Gastroesophageal sphincter (tissue), 4 donors: ENCODE measurements around the gene EPHB3. TPM values are rescaled to one million over a fixed set of nuclear protein-coding genes. Genes with fewer than 3 reads are reported as not detected.

ENCODE experiments used
- ATAC-seq: fragments of 150-250 bp; one replicate; pipeline ENCODE4 v1.9.1; 2016; ENCODE audit warnings: mild to moderate bottlenecking, moderate library complexity
- H3K27ac ChIP-seq, 4 donors: fragments of 200-600 bp; sonication (generic) in 3 of 4; 1 replicate in 3 of 4; 2 replicates in 1 of 4; pipeline ENCODE4 v1.5.1; 2016 to 2019
- H3K27me3 ChIP-seq: fragments of 200-600 bp; sonication (generic); one replicate; pipeline ENCODE4 v1.5.1; 2019
- H3K36me3 ChIP-seq, 2 donors: fragments of 200-600 bp; sonication (generic); one replicate each; pipeline ENCODE4 v1.5.1; 2019; ENCODE audit warnings: control low read depth in 1 of 2
- H3K4me1 ChIP-seq, 3 donors: fragments of 200-600 bp; sonication (generic); 1 replicate in 2 of 3; 2 replicates in 1 of 3; pipeline ENCODE4 v1.5.1; 2016 to 2019; ENCODE audit warnings: control low read depth in 2 of 3
- H3K4me3 ChIP-seq, 2 donors: fragments of 200-600 bp; sonication (generic); one replicate each; pipeline ENCODE4 v1.5.1; 2019; ENCODE audit warnings: mild to moderate bottlenecking in 1 of 2, moderate library complexity in 1 of 2
- H3K9me3 ChIP-seq, 3 donors: fragments of 200-600 bp; sonication (generic); one replicate each; pipeline ENCODE4 v1.5.1; 2017 to 2019; ENCODE audit warnings: control low read depth in 2 of 3
- CTCF ChIP-seq, 4 experiments: fragments of 200-600 bp in 2 of 4; fragments of 450-650 bp in 2 of 4; sonication (generic) in 1 of 4; IDR thresholded peaks; one replicate each; pipeline ENCODE4 v1.5.1; 2017 to 2019; ENCODE audit warnings: antibody characterized with exemption in 4 of 4, mild to moderate bottlenecking in 2 of 4, moderate library complexity in 2 of 4
- EP300 ChIP-seq: sonication (generic); formaldehyde crosslinking; IDR thresholded peaks from one replicate; pipeline ENCODE4 v1.6.1; 2017; ENCODE audit warnings: antibody characterized with exemption, mild to moderate bottlenecking
- POLR2A ChIP-seq, 2 donors: fragments of 450-650 bp; IDR thresholded peaks; one replicate each; pipeline ENCODE4 v1.6.1; 2017; ENCODE audit warnings: antibody characterized with exemption in 2 of 2, mild to moderate bottlenecking in 2 of 2, moderate library complexity in 1 of 2
- POLR2AphosphoS5 ChIP-seq: sonication (generic); formaldehyde crosslinking; IDR thresholded peaks from one replicate; pipeline ENCODE4 v1.6.1; 2017; ENCODE audit warnings: antibody characterized with exemption
- WGBS, 2 donors: methylation state at CpG; one replicate each; pipeline ENCODE4 v1.1.5; 2018; ENCODE audit warnings: low coverage in 1 of 2; 5-methylcytosine and 5-hydroxymethylcytosine counted together
- total RNA-seq, 4 donors: library from RNA; depleted of rRNA; stranded (reverse); fragments of >200 nt; gene quantifications; one replicate each; pipeline ENCODE4 v1.1.0, GENCODE V29; 2016

The EPHB3 gene
- total RNA-seq, 4 donors from 2014 or later = 3.1 to 10.6 (median 4.6) TPM

DNA sequence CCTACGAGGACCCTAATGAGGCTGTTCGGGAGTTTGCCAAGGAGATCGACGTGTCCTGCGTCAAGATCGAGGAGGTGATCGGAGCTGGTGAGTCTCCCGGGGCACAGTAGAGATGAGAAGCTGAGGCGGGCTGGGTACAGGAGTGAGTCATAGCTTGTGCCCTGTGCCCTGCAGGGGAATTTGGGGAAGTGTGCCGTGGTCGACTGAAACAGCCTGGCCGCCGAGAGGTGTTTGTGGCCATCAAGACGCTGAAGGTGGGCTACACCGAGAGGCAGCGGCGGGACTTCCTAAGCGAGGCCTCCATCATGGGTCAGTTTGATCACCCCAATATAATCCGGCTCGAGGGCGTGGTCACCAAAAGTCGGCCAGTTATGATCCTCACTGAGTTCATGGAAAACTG is 17.9 kb downstream of the EPHB3 start:
- H3K36me3 ChIP-seq = peaks cover 0 to 67% of the 10 kb centered on the region in 2 donors
- no peak for ATAC-seq
- TF ChIP-seq EP300 (no peak), POLR2A (IDR thresholded peaks at IDR 0.05) (no peak), CTCF (IDR thresholded peaks at IDR 0.05) (no peak), POLR2AphosphoS5 (no peak)
- H3K27ac ChIP-seq = no peak overlapping the region
- no peak overlapping the region for H3K4me3 ChIP-seq
- H3K27me3 ChIP-seq = no peaks in the 10 kb centered on the region
- H3K4me1 ChIP-seq = peaks cover 0 to 44% (median 6%) of the 10 kb centered on the region in 3 donors
- H3K9me3 ChIP-seq = no peaks in the 10 kb centered on the region
- WGBS, 2 donors = 84 to 93% methylated on average over 4 to 8 of the region's 22 CpGs

DNA sequence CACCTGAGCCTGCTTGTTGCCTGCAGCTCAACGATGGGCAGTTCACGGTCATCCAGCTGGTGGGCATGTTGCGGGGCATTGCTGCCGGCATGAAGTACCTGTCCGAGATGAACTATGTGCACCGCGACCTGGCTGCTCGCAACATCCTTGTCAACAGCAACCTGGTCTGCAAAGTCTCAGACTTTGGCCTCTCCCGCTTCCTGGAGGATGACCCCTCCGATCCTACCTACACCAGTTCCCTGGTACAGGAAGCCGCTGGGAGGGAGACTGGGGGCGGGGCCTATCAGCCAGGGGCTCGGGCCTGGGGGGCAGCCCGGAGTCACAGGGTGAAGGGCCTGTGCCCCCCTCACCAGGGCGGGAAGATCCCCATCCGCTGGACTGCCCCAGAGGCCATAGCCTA is 18.8 kb downstream of the EPHB3 start:
- TF ChIP-seq EP300 (no peak), POLR2AphosphoS5 (no peak), CTCF (IDR thresholded peaks at IDR 0.05) (no peak), POLR2A (IDR thresholded peaks at IDR 0.05) (no peak)
- H3K36me3 ChIP-seq = peaks cover 0 to 63% of the 10 kb centered on the region in 2 donors
- H3K4me1 ChIP-seq = peaks cover 0 to 41% (median 6%) of the 10 kb centered on the region in 3 donors
- no peaks in the 10 kb centered on the region for H3K9me3 ChIP-seq
- H3K27me3 ChIP-seq = no peaks in the 10 kb centered on the region
- ATAC-seq = no peak
- no peak overlapping the region for H3K4me3 ChIP-seq
- WGBS, 2 donors = no CpG with 5 or more reads among the region's 16 CpGs
- H3K27ac ChIP-seq = no peak overlapping the region

GRCh38 chr3:184581331-184581855 is 19.8 kb downstream of the EPHB3 start:
- ATAC-seq = no peak
- TF ChIP-seq POLR2AphosphoS5 (no peak), POLR2A (IDR thresholded peaks at IDR 0.05) (no peak), EP300 (no peak), CTCF (IDR thresholded peaks at IDR 0.05) (no peak)
- no peak overlapping the region for H3K4me3 ChIP-seq
- H3K9me3 ChIP-seq = no peaks in the 10 kb centered on the region
- no peaks in the 10 kb centered on the region for H3K27me3 ChIP-seq
- H3K36me3 ChIP-seq = peaks cover 0 to 53% of the 10 kb centered on the region in 2 donors
- 60 to 75% methylated on average over 2 to 4 of the region's 15 CpGs for WGBS, 2 donors
- H3K4me1 ChIP-seq = peaks cover 0 to 40% (median 6%) of the 10 kb centered on the region in 3 donors
- H3K27ac ChIP-seq = peak overlapping the region in 2 of 4 donors; percentile 83 to 86

- Histone ChIP-seq H3K27me3 (no peaks in the 10 kb centered on the region), H3K4me1 (peaks cover 0 to 40% (median 6%) of the 10 kb centered on the region in 3 donors), H3K36me3 (peaks cover 0 to 38% of the 10 kb centered on the region in 2 donors), H3K27ac (peak overlapping the region; percentile 47 to 86 (median 78)), H3K9me3 (no peaks in the 10 kb centered on the region), H3K4me3 (peak overlapping the region; percentile 63 to 76)
- WGBS, 2 donors = 13 to 17% methylated on average over 9 of the region's 42 CpGs
- peak; percentile 78 for ATAC-seq
- TF ChIP-seq POLR2AphosphoS5 (peak; percentile 27), EP300 (no peak)
Observed at GRCh38 chr3:184582646-184583577, 21.3 kb downstream of the EPHB3 start.

DNA sequence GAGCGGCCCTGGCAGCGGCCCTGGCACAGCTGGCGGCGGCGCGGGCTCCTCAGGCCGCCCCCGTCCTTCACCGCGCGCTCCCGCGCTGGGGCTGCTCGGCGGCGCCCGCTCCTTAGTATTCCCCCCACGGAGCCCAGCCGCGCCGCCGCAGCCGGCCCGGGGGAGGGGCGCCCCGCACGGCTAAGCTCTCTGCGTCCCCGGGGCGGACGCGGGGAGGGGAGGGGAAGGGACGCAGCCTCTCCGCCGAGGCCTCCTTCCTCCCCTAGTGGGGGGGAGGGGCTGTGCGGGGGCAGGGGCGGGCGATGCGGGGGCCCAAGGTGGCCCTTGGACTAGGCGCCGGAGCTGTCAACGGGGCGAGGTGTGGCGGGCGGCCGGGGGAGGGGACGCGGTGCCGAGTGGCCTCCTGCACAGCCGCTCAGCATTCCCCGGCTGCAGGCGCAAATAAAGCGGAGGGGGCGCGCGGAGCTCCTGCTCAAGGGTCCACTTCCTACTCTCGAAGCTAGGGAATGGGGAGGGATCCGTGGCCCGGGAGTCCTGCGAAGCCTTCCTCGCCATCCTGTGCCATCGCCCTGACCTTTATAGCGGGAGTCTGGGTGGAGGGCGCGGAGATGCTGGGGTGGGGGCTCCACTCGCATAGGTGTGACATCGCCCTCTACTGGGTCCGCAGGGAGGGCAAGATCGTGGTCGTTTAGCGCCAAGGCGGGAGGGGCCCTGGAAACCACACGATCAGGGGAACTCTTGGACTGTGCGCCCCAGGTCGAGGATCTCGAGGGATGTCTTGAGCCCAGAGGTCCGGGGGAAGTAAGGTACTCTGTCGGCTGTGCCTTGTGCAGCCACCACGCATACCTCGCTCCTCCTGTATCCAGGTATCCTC is 22.2 kb downstream of the EPHB3 start:
- WGBS, 2 donors = no CpG with 5 or more reads among the region's 80 CpGs

More for the DNA sequence above, 22.2 kb downstream of the EPHB3 start:
- peaks cover 0 to 40% (median 6%) of the 10 kb centered on the region in 3 donors for H3K4me1 ChIP-seq
- H3K36me3 ChIP-seq = peaks cover 0 to 30% of the 10 kb centered on the region in 2 donors
- no peaks in the 10 kb centered on the region for H3K27me3 ChIP-seq
- H3K9me3 ChIP-seq = no peaks in the 10 kb centered on the region
- ATAC-seq = peak; percentile 50
- TF ChIP-seq EP300 (no peak), POLR2A (IDR thresholded peaks at IDR 0.05) (peak in 1 of 2 donors; percentile 14), CTCF (IDR thresholded peaks at IDR 0.05) (peak in 3 of 4 experiments; percentile 20 to 62 (median 30)), POLR2AphosphoS5 (no peak)
- H3K4me3 ChIP-seq = peak overlapping the region; percentile 63 to 76
- H3K27ac ChIP-seq = peak overlapping the region; percentile 47 to 86 (median 78)
